ENCODE results near the gene CLDN16.

The CLDN16 gene

GRCh38 chr3:190387578-190388213, at the start of gene CLDN16:
TSS of gene CLDN16 (plus strand) at chr3:190388163. CDS start at chr3:190388330, 167 bp downstream.
- Histone ChIP-seq H3K4me3 (ENCODE audit: low read length in 2 of 2) (no peak within 1 kb of the TSS), H3K9ac (ENCODE audit: low read length in 2 of 2) (no peak within 1 kb of the TSS), H3K27me3 (ENCODE audit: control insufficient read depth in 1 of 2, insufficient read depth in 2 of 2, low read length in 2 of 2) (no peaks in the 10 kb centered on the region), H3K4me1 (ENCODE audit: control insufficient read depth, insufficient read depth, low read length) (no peaks in the 10 kb centered on the region), H3K9me3 (ENCODE audit: control insufficient read depth in 2 of 2, low read length in 2 of 2) (no peaks in the 10 kb centered on the region), H3K36me3 (ENCODE audit: control insufficient read depth in 2 of 2, insufficient read depth in 2 of 2, low read length in 2 of 2) (no peaks in the 10 kb centered on the region), H3K27ac (ENCODE audit: low read length) (no peak within 1 kb of the TSS)

GRCh38 chr3:190338717-190339116, 49.2 kb upstream of the CLDN16 start:
- Histone ChIP-seq H3K36me3 (ENCODE audit: control insufficient read depth in 2 of 2, insufficient read depth in 2 of 2, low read length in 2 of 2) (no peaks in the 10 kb centered on the region), H3K9ac (ENCODE audit: low read length in 2 of 2) (no peak overlapping the region), H3K4me1 (ENCODE audit: control insufficient read depth, insufficient read depth, low read length) (no peaks in the 10 kb centered on the region), H3K9me3 (ENCODE audit: control insufficient read depth in 2 of 2, low read length in 2 of 2) (no peaks in the 10 kb centered on the region), H3K27me3 (ENCODE audit: control insufficient read depth in 1 of 2, insufficient read depth in 2 of 2, low read length in 2 of 2) (no peaks in the 10 kb centered on the region), H3K4me3 (ENCODE audit: low read length in 2 of 2) (no peak overlapping the region), H3K27ac (ENCODE audit: low read length) (no peak overlapping the region)

GRCh38 chr3:190339130-190339529, 48.8 kb upstream of the CLDN16 start:
- Histone ChIP-seq H3K27ac (ENCODE audit: low read length) (no peak overlapping the region), H3K9ac (ENCODE audit: low read length in 2 of 2) (no peak overlapping the region), H3K36me3 (ENCODE audit: control insufficient read depth in 2 of 2, insufficient read depth in 2 of 2, low read length in 2 of 2) (no peaks in the 10 kb centered on the region), H3K4me3 (ENCODE audit: low read length in 2 of 2) (no peak overlapping the region), H3K4me1 (ENCODE audit: control insufficient read depth, insufficient read depth, low read length) (no peaks in the 10 kb centered on the region), H3K27me3 (ENCODE audit: control insufficient read depth in 1 of 2, insufficient read depth in 2 of 2, low read length in 2 of 2) (no peaks in the 10 kb centered on the region), H3K9me3 (ENCODE audit: control insufficient read depth in 2 of 2, low read length in 2 of 2) (no peaks in the 10 kb centered on the region)

- H3K27me3 ChIP-seq (ENCODE audit: control insufficient read depth in 1 of 2, insufficient read depth in 2 of 2, low read length in 2 of 2) = no peaks in the 10 kb centered on the region
- no peak overlapping the region for H3K9ac ChIP-seq (ENCODE audit: low read length in 2 of 2)
- no peak overlapping the region for H3K27ac ChIP-seq (ENCODE audit: low read length)
- no peaks in the 10 kb centered on the region for H3K9me3 ChIP-seq (ENCODE audit: control insufficient read depth in 2 of 2, low read length in 2 of 2)
- H3K36me3 ChIP-seq (ENCODE audit: control insufficient read depth in 2 of 2, insufficient read depth in 2 of 2, low read length in 2 of 2) = no peaks in the 10 kb centered on the region
- H3K4me1 ChIP-seq (ENCODE audit: control insufficient read depth, insufficient read depth, low read length) = no peaks in the 10 kb centered on the region
- H3K4me3 ChIP-seq (ENCODE audit: low read length in 2 of 2) = no peak overlapping the region
Observed at GRCh38 chr3:190340071-190340470, 47.9 kb upstream of the CLDN16 start.

- no peaks in the 10 kb centered on the region for H3K27me3 ChIP-seq (ENCODE audit: control insufficient read depth in 1 of 2, insufficient read depth in 2 of 2, low read length in 2 of 2)
- no peak overlapping the region for H3K27ac ChIP-seq (ENCODE audit: low read length)
- no peaks in the 10 kb centered on the region for H3K36me3 ChIP-seq (ENCODE audit: control insufficient read depth in 2 of 2, insufficient read depth in 2 of 2, low read length in 2 of 2)
- H3K4me1 ChIP-seq (ENCODE audit: control insufficient read depth, insufficient read depth, low read length) = no peaks in the 10 kb centered on the region
- no peak overlapping the region for H3K9ac ChIP-seq (ENCODE audit: low read length in 2 of 2)
- H3K9me3 ChIP-seq (ENCODE audit: control insufficient read depth in 2 of 2, low read length in 2 of 2) = peaks cover 0 to 4% of the 10 kb centered on the region in 2 donors
- no peak overlapping the region for H3K4me3 ChIP-seq (ENCODE audit: low read length in 2 of 2)
Observed at GRCh38 chr3:190345027-190345821, 42.7 kb upstream of the CLDN16 start.

GRCh38 chr3:190345878-190346277, 42.1 kb upstream of the CLDN16 start:
- Histone ChIP-seq H3K9ac (ENCODE audit: low read length in 2 of 2) (no peak overlapping the region), H3K27me3 (ENCODE audit: control insufficient read depth in 1 of 2, insufficient read depth in 2 of 2, low read length in 2 of 2) (no peaks in the 10 kb centered on the region), H3K36me3 (ENCODE audit: control insufficient read depth in 2 of 2, insufficient read depth in 2 of 2, low read length in 2 of 2) (no peaks in the 10 kb centered on the region), H3K27ac (ENCODE audit: low read length) (no peak overlapping the region), H3K4me3 (ENCODE audit: low read length in 2 of 2) (no peak overlapping the region), H3K9me3 (ENCODE audit: control insufficient read depth in 2 of 2, low read length in 2 of 2) (peaks cover 0 to 4% of the 10 kb centered on the region in 2 donors), H3K4me1 (ENCODE audit: control insufficient read depth, insufficient read depth, low read length) (no peaks in the 10 kb centered on the region)

- Histone ChIP-seq H3K4me1 (ENCODE audit: control insufficient read depth, insufficient read depth, low read length) (no peaks in the 10 kb centered on the region), H3K27ac (ENCODE audit: low read length) (no peak overlapping the region), H3K36me3 (ENCODE audit: control insufficient read depth in 2 of 2, insufficient read depth in 2 of 2, low read length in 2 of 2) (no peaks in the 10 kb centered on the region), H3K9ac (ENCODE audit: low read length in 2 of 2) (no peak overlapping the region), H3K4me3 (ENCODE audit: low read length in 2 of 2) (no peak overlapping the region), H3K9me3 (ENCODE audit: control insufficient read depth in 2 of 2, low read length in 2 of 2) (peaks cover 0 to 4% of the 10 kb centered on the region in 2 donors), H3K27me3 (ENCODE audit: control insufficient read depth in 1 of 2, insufficient read depth in 2 of 2, low read length in 2 of 2) (no peaks in the 10 kb centered on the region)
Observed at GRCh38 chr3:190346541-190346940, 41.4 kb upstream of the CLDN16 start.

- no peak overlapping the region for H3K9ac ChIP-seq (ENCODE audit: low read length in 2 of 2)
- H3K4me3 ChIP-seq (ENCODE audit: low read length in 2 of 2) = no peak overlapping the region
- H3K9me3 ChIP-seq (ENCODE audit: control insufficient read depth in 2 of 2, low read length in 2 of 2) = peaks cover 0 to 4% of the 10 kb centered on the region in 2 donors
- no peaks in the 10 kb centered on the region for H3K36me3 ChIP-seq (ENCODE audit: control insufficient read depth in 2 of 2, insufficient read depth in 2 of 2, low read length in 2 of 2)
- H3K27ac ChIP-seq (ENCODE audit: low read length) = no peak overlapping the region
- no peaks in the 10 kb centered on the region for H3K4me1 ChIP-seq (ENCODE audit: control insufficient read depth, insufficient read depth, low read length)
- no peaks in the 10 kb centered on the region for H3K27me3 ChIP-seq (ENCODE audit: control insufficient read depth in 1 of 2, insufficient read depth in 2 of 2, low read length in 2 of 2)
Observed at GRCh38 chr3:190352861-190353457, 35.0 kb upstream of the CLDN16 start.

- no peaks in the 10 kb centered on the region for H3K36me3 ChIP-seq (ENCODE audit: control insufficient read depth in 2 of 2, insufficient read depth in 2 of 2, low read length in 2 of 2)
- no peaks in the 10 kb centered on the region for H3K27me3 ChIP-seq (ENCODE audit: control insufficient read depth in 1 of 2, insufficient read depth in 2 of 2, low read length in 2 of 2)
- H3K4me3 ChIP-seq (ENCODE audit: low read length in 2 of 2) = no peak overlapping the region
- no peak overlapping the region for H3K27ac ChIP-seq (ENCODE audit: low read length)
- no peak overlapping the region for H3K9ac ChIP-seq (ENCODE audit: low read length in 2 of 2)
- no peaks in the 10 kb centered on the region for H3K4me1 ChIP-seq (ENCODE audit: control insufficient read depth, insufficient read depth, low read length)
- H3K9me3 ChIP-seq (ENCODE audit: control insufficient read depth in 2 of 2, low read length in 2 of 2) = no peaks in the 10 kb centered on the region
Observed at GRCh38 chr3:190356246-190356645, 31.7 kb upstream of the CLDN16 start.

GRCh38 chr3:190357468-190357867, 30.5 kb upstream of the CLDN16 start:
- no peaks in the 10 kb centered on the region for H3K36me3 ChIP-seq (ENCODE audit: control insufficient read depth in 2 of 2, insufficient read depth in 2 of 2, low read length in 2 of 2)

GRCh38 chr3:190359813-190360212, 28.1 kb upstream of the CLDN16 start:
- H3K4me3 ChIP-seq (ENCODE audit: low read length in 2 of 2) = no peak overlapping the region
- no peak overlapping the region for H3K9ac ChIP-seq (ENCODE audit: low read length in 2 of 2)
- H3K27ac ChIP-seq (ENCODE audit: low read length) = no peak overlapping the region
- H3K36me3 ChIP-seq (ENCODE audit: control insufficient read depth in 2 of 2, insufficient read depth in 2 of 2, low read length in 2 of 2) = no peaks in the 10 kb centered on the region
- H3K9me3 ChIP-seq (ENCODE audit: control insufficient read depth in 2 of 2, low read length in 2 of 2) = no peaks in the 10 kb centered on the region
- H3K4me1 ChIP-seq (ENCODE audit: control insufficient read depth, insufficient read depth, low read length) = no peaks in the 10 kb centered on the region
- no peaks in the 10 kb centered on the region for H3K27me3 ChIP-seq (ENCODE audit: control insufficient read depth in 1 of 2, insufficient read depth in 2 of 2, low read length in 2 of 2)

More at GRCh38 chr3:190357468-190357867, 30.5 kb upstream of the CLDN16 start:
- H3K27ac ChIP-seq (ENCODE audit: low read length) = no peak overlapping the region
- no peaks in the 10 kb centered on the region for H3K4me1 ChIP-seq (ENCODE audit: control insufficient read depth, insufficient read depth, low read length)
- no peak overlapping the region for H3K4me3 ChIP-seq (ENCODE audit: low read length in 2 of 2)
- no peaks in the 10 kb centered on the region for H3K9me3 ChIP-seq (ENCODE audit: control insufficient read depth in 2 of 2, low read length in 2 of 2)
- no peaks in the 10 kb centered on the region for H3K27me3 ChIP-seq (ENCODE audit: control insufficient read depth in 1 of 2, insufficient read depth in 2 of 2, low read length in 2 of 2)
- H3K9ac ChIP-seq (ENCODE audit: low read length in 2 of 2) = no peak overlapping the region

Data from stomach smooth muscle (tissue), 2 donors.